Astrocyte (in vitro differentiated cells and primary cell): ENCODE measurements around the gene IFT74. TPM values are rescaled to one million over a fixed set of nuclear protein-coding genes. Genes with fewer than 3 reads are reported as not detected.
A peak's percentile ranks its signal among the peaks of the same experiment; 100 is the strongest.

ENCODE experiments used
- DNase-seq: peaks from one replicate; pipeline ENCODE4 v3.0.0-alpha.2; 2010; ENCODE audit warnings: low read depth
- FAIRE-seq: peaks from 2 replicates; lab custom pipeline; 2011; peaks lifted over from hg19 to GRCh38; lab: Jason Lieb, UNC
- H2AFZ ChIP-seq: 2 replicates; pipeline ENCODE4 v1.6.0; 2012; ENCODE audit warnings: low read depth, low read length, inconsistent platforms
- H3K27ac ChIP-seq: 2 replicates; pipeline ENCODE4 v1.5.1; 2011; ENCODE audit warnings: low read depth, low read length, inconsistent platforms
- H3K27me3 ChIP-seq: 2 replicates; pipeline ENCODE4 v1.6.0; 2011; ENCODE audit warnings: low read length, inconsistent platforms; ENCODE audit not compliant: insufficient read depth
- H3K36me3 ChIP-seq: 2 replicates; pipeline ENCODE4 v1.5.1; 2011; ENCODE audit warnings: low read length, inconsistent platforms; ENCODE audit not compliant: insufficient read depth
- H3K4me1 ChIP-seq: 2 replicates; pipeline ENCODE4 v1.5.1; 2011; ENCODE audit warnings: low read length, inconsistent platforms; ENCODE audit not compliant: insufficient read depth
- H3K4me2 ChIP-seq: 2 replicates; pipeline ENCODE4 v1.6.0; 2012; ENCODE audit warnings: low read length, inconsistent platforms
- H3K4me3 ChIP-seq: 2 replicates; pipeline ENCODE4 v1.5.1; 2011; ENCODE audit warnings: low read depth, mild to moderate bottlenecking, low read length, inconsistent platforms; ENCODE audit not compliant: insufficient read depth
- H3K79me2 ChIP-seq: 2 replicates; pipeline ENCODE4 v1.6.0; 2012; ENCODE audit warnings: mild to moderate bottlenecking, low read length, inconsistent platforms; ENCODE audit not compliant: insufficient read depth
- H3K9ac ChIP-seq: 2 replicates; pipeline ENCODE4 v1.6.0; 2012; ENCODE audit warnings: mild to moderate bottlenecking, low read length, inconsistent platforms
- H3K9me3 ChIP-seq: 2 replicates; pipeline ENCODE4 v1.5.1; 2012; ENCODE audit warnings: low read depth, mild to moderate bottlenecking, low read length, inconsistent platforms; ENCODE audit not compliant: insufficient read depth
- H4K20me1 ChIP-seq: 2 replicates; pipeline ENCODE4 v1.6.0; 2012; ENCODE audit warnings: low read length, inconsistent platforms; ENCODE audit not compliant: insufficient read depth
- H3K27ac Mint-ChIP-seq: one replicate; pipeline ENCODE4 v1.8.0; 2021; ENCODE audit warnings: mild to moderate bottlenecking, mixed read lengths; ENCODE audit not compliant: unreplicated experiment
- H3K27me3 Mint-ChIP-seq: one replicate; pipeline ENCODE4 v1.8.0; 2021; ENCODE audit warnings: low read depth, mixed read lengths; ENCODE audit not compliant: unreplicated experiment
- H3K36me3 Mint-ChIP-seq: one replicate; pipeline ENCODE4 v1.8.0; 2021; ENCODE audit warnings: low read depth, mixed read lengths; ENCODE audit not compliant: unreplicated experiment
- H3K4me1 Mint-ChIP-seq: one replicate; pipeline ENCODE4 v1.8.0; 2021; ENCODE audit warnings: low read depth, mixed read lengths; ENCODE audit not compliant: unreplicated experiment
- H3K4me3 Mint-ChIP-seq: one replicate; pipeline ENCODE4 v1.8.0; 2021; ENCODE audit warnings: mild to moderate bottlenecking, moderate library complexity, mixed read lengths; ENCODE audit not compliant: unreplicated experiment
- H3K9me3 Mint-ChIP-seq: one replicate; pipeline ENCODE4 v1.8.0; 2021; ENCODE audit warnings: mild to moderate bottlenecking, mixed read lengths; ENCODE audit not compliant: unreplicated experiment
- CTCF ChIP-seq: IDR thresholded peaks from 2 replicates; pipeline ENCODE4 v1.5.1; 2011; ENCODE audit warnings: low read depth, mild to moderate bottlenecking, inconsistent platforms, low read length, moderate library complexity; ENCODE audit not compliant: insufficient read depth
- EZH2 ChIP-seq: IDR thresholded peaks from 2 replicates; pipeline ENCODE4 v1.6.1; 2012; ENCODE audit warnings: mild to moderate bottlenecking, low read length, inconsistent platforms; ENCODE audit not compliant: insufficient read depth
- total RNA-seq: library from RNA; stranded (reverse); gene quantifications from 2 replicates; pipeline ENCODE4 v1.2.1, GENCODE V29; 2021

Gene IFT74
- total RNA-seq, 1 donor from 2014 or later = 10.9 TPM

GRCh38 chr9:26971721-26972120 lies 15.5 kb downstream of the IFT74 start:
- FAIRE-seq (no peak), DNase-seq (no peak)
- H3K4me1 Mint-ChIP-seq = peaks cover 13% of the 10 kb centered on the region
- H3K36me3 ChIP-seq = no peaks in the 10 kb centered on the region
- peaks cover 7% of the 10 kb centered on the region for H3K9me3 Mint-ChIP-seq
- H4K20me1 ChIP-seq = no peaks in the 10 kb centered on the region
- H3K9ac ChIP-seq = no peak overlapping the region
- TF ChIP-seq CTCF = no peak
- TF ChIP-seq EZH2 = no peak
- no peaks in the 10 kb centered on the region for H3K27me3 Mint-ChIP-seq
- peaks cover 12% of the 10 kb centered on the region for H3K36me3 Mint-ChIP-seq
- H2AFZ ChIP-seq = no peak overlapping the region
- no peaks in the 10 kb centered on the region for H3K27me3 ChIP-seq
- H3K27ac ChIP-seq = no peak overlapping the region
- no peaks in the 10 kb centered on the region for H3K4me1 ChIP-seq
- no peaks in the 10 kb centered on the region for H3K79me2 ChIP-seq
- no peak overlapping the region for H3K4me2 ChIP-seq
- H3K4me3 ChIP-seq = no peak overlapping the region
- H3K27ac Mint-ChIP-seq = no peak overlapping the region
- no peak overlapping the region for H3K4me3 Mint-ChIP-seq
- no peaks in the 10 kb centered on the region for H3K9me3 ChIP-seq

- no peak overlapping the region for H3K27ac ChIP-seq
- Mint-ChIP-seq H3K4me1 (peaks cover 14% of the 10 kb centered on the region), H3K9me3 (peaks cover 7% of the 10 kb centered on the region), H3K27me3 (no peaks in the 10 kb centered on the region), H3K36me3 (peaks cover 13% of the 10 kb centered on the region), H3K4me3 (no peak overlapping the region), H3K27ac (no peak overlapping the region)
- no peaks in the 10 kb centered on the region for H3K9me3 ChIP-seq
- H3K4me3 ChIP-seq = no peak overlapping the region
- no peak overlapping the region for H3K4me2 ChIP-seq
- H2AFZ ChIP-seq = no peak overlapping the region
- H3K27me3 ChIP-seq = no peaks in the 10 kb centered on the region
- TF ChIP-seq EZH2 (no peak), CTCF (no peak)
- no peak for DNase-seq
- H3K9ac ChIP-seq = no peak overlapping the region
- H4K20me1 ChIP-seq = no peaks in the 10 kb centered on the region
- no peak for FAIRE-seq
- H3K36me3 ChIP-seq = no peaks in the 10 kb centered on the region
- no peaks in the 10 kb centered on the region for H3K79me2 ChIP-seq
- no peaks in the 10 kb centered on the region for H3K4me1 ChIP-seq
These were observed 17.8 kb downstream of the IFT74 start for GRCh38 chr9:26973989-26974388.

GRCh38 chr9:26974927-26975326 lies 18.7 kb downstream of the IFT74 start:
- H3K36me3 ChIP-seq = no peaks in the 10 kb centered on the region
- H3K4me1 ChIP-seq = no peaks in the 10 kb centered on the region
- no peak overlapping the region for H3K9ac ChIP-seq
- H3K27me3 ChIP-seq = no peaks in the 10 kb centered on the region
- peaks cover 13% of the 10 kb centered on the region for H3K36me3 Mint-ChIP-seq
- H4K20me1 ChIP-seq = no peaks in the 10 kb centered on the region
- no peak overlapping the region for H3K4me3 Mint-ChIP-seq
- H3K27ac ChIP-seq = no peak overlapping the region
- peak overlapping the region; percentile 12 for H3K27ac Mint-ChIP-seq
- no peaks in the 10 kb centered on the region for H3K79me2 ChIP-seq
- DNase-seq (no peak), FAIRE-seq (no peak)
- no peak overlapping the region for H3K4me3 ChIP-seq
- no peak overlapping the region for H3K4me2 ChIP-seq
- peaks cover 2% of the 10 kb centered on the region for H3K9me3 Mint-ChIP-seq
- H3K9me3 ChIP-seq = no peaks in the 10 kb centered on the region
- H2AFZ ChIP-seq = no peak overlapping the region
- H3K27me3 Mint-ChIP-seq = no peaks in the 10 kb centered on the region
- H3K4me1 Mint-ChIP-seq = peaks cover 14% of the 10 kb centered on the region
- TF ChIP-seq CTCF = no peak
- TF ChIP-seq EZH2 = no peak
